Nephron (organoid): Measurements from ENCODE around the gene CFAP61.

Experiments
- H3K27ac Mint-ChIP-seq, 3 experiments: 2 replicates each; pipeline ENCODE4 v1.8.0; 2020; ENCODE audit warnings: mixed read lengths in 3 of 3, mild to moderate bottlenecking in 2 of 3, moderate library complexity in 1 of 3
- H3K27me3 Mint-ChIP-seq: 2 replicates; pipeline ENCODE4 v1.8.0; 2021; ENCODE audit warnings: low read depth, mild to moderate bottlenecking, moderate library complexity, mixed read lengths
- H3K36me3 Mint-ChIP-seq: 2 replicates; pipeline ENCODE4 v1.8.0; 2020; ENCODE audit warnings: low read depth, mixed read lengths
- H3K4me1 Mint-ChIP-seq: 2 replicates; pipeline ENCODE4 v1.8.0; 2020; ENCODE audit warnings: mixed read lengths
- H3K4me3 Mint-ChIP-seq, 3 experiments: 2 replicates each; pipeline ENCODE4 v1.8.0; 2020; ENCODE audit warnings: mild to moderate bottlenecking in 3 of 3, mixed read lengths in 3 of 3, moderate library complexity in 2 of 3
- H3K9me3 Mint-ChIP-seq: 2 replicates; pipeline ENCODE4 v1.8.0; 2020; ENCODE audit warnings: mixed read lengths
- CTCF ChIP-seq, 3 experiments: fragments of 200-600 bp; sonication (generic); IDR thresholded peaks; one replicate each; pipeline ENCODE4 v1.5.0; 2021; ENCODE audit warnings: antibody characterized with exemption in 3 of 3; ENCODE audit not compliant: unreplicated experiment in 3 of 3

Gene CFAP61

GRCh38 chr20:20338133-20338730, 285.9 kb downstream of the CFAP61 start:
- no peak for TF ChIP-seq CTCF (IDR thresholded peaks at IDR 0.05; ENCODE audit: unreplicated experiment in 3 of 3)
- H3K4me1 Mint-ChIP-seq: peaks cover 10% of the 10 kb centered on the region
- H3K4me3 Mint-ChIP-seq: no peak overlapping the region
- peaks cover 7% of the 10 kb centered on the region for H3K9me3 Mint-ChIP-seq
- H3K36me3 Mint-ChIP-seq: no peaks in the 10 kb centered on the region
- H3K27me3 Mint-ChIP-seq: no peaks in the 10 kb centered on the region
- no peak overlapping the region for H3K27ac Mint-ChIP-seq

- H3K27me3 Mint-ChIP-seq: peaks cover 9% of the 10 kb centered on the region
- TF ChIP-seq CTCF (IDR thresholded peaks at IDR 0.05; ENCODE audit: unreplicated experiment in 3 of 3): no peak
- no peak overlapping the region for H3K4me3 Mint-ChIP-seq
- H3K4me1 Mint-ChIP-seq: peaks cover 20% of the 10 kb centered on the region
- H3K9me3 Mint-ChIP-seq: peaks cover 9% of the 10 kb centered on the region
- no peaks in the 10 kb centered on the region for H3K36me3 Mint-ChIP-seq
- H3K27ac Mint-ChIP-seq: no peak overlapping the region
Measured at GRCh38 chr20:20340443-20340842, 288.1 kb downstream of the CFAP61 start.

- TF ChIP-seq CTCF (IDR thresholded peaks at IDR 0.05; ENCODE audit: unreplicated experiment in 3 of 3): no peak
- Mint-ChIP-seq H3K36me3 (no peaks in the 10 kb centered on the region), H3K4me1 (peaks cover 20% of the 10 kb centered on the region), H3K9me3 (peaks cover 3% of the 10 kb centered on the region), H3K4me3 (no peak overlapping the region), H3K27me3 (peaks cover 9% of the 10 kb centered on the region), H3K27ac (no peak overlapping the region)
Measured at GRCh38 chr20:20341371-20341770, 289.0 kb downstream of the CFAP61 start.

GRCh38 chr20:20342066-20342465, 289.7 kb downstream of the CFAP61 start:
- Mint-ChIP-seq H3K36me3 (no peaks in the 10 kb centered on the region), H3K4me1 (peaks cover 20% of the 10 kb centered on the region), H3K4me3 (no peak overlapping the region), H3K9me3 (peaks cover 5% of the 10 kb centered on the region), H3K27ac (no peak overlapping the region), H3K27me3 (peaks cover 9% of the 10 kb centered on the region)
- TF ChIP-seq CTCF (IDR thresholded peaks at IDR 0.05; ENCODE audit: unreplicated experiment in 3 of 3): no peak

- Mint-ChIP-seq H3K4me1 (peaks cover 20% of the 10 kb centered on the region), H3K27ac (no peak overlapping the region), H3K9me3 (peaks cover 12% of the 10 kb centered on the region), H3K27me3 (peaks cover 13% of the 10 kb centered on the region), H3K4me3 (no peak overlapping the region), H3K36me3 (no peaks in the 10 kb centered on the region)
- TF ChIP-seq CTCF (IDR thresholded peaks at IDR 0.05; ENCODE audit: unreplicated experiment in 3 of 3): no peak
Measured at GRCh38 chr20:20343932-20344331, 291.6 kb downstream of the CFAP61 start.

GRCh38 chr20:20344476-20344875, 292.1 kb downstream of the CFAP61 start:
- no peaks in the 10 kb centered on the region for H3K36me3 Mint-ChIP-seq
- H3K4me1 Mint-ChIP-seq: peaks cover 20% of the 10 kb centered on the region
- TF ChIP-seq CTCF (IDR thresholded peaks at IDR 0.05; ENCODE audit: unreplicated experiment in 3 of 3): no peak
- no peak overlapping the region for H3K27ac Mint-ChIP-seq
- H3K27me3 Mint-ChIP-seq: peaks cover 13% of the 10 kb centered on the region
- H3K4me3 Mint-ChIP-seq: no peak overlapping the region
- H3K9me3 Mint-ChIP-seq: peaks cover 15% of the 10 kb centered on the region
